Measurements from ENCODE around the gene CACNA1G. TPM values are rescaled to one million over a fixed set of nuclear protein-coding genes. Genes with fewer than 3 reads are reported as not detected.

Gene CACNA1G
- total RNA-seq, 1 donor from 2014 or later, result 1.6 TPM

GRCh38 chr17:50618300-50618699 is 57.8 kb downstream of the CACNA1G start:
- no peaks in the 10 kb centered on the region for H3K36me3 Mint-ChIP-seq

GRCh38 chr17:50618941-50619340 is 58.4 kb downstream of the CACNA1G start:
- DNase-seq (ENCODE audit: low spot score), result no peak
- Mint-ChIP-seq H3K4me3 (peak overlapping the region; percentile 8), H3K9me3 (no peaks in the 10 kb centered on the region), H3K36me3 (no peaks in the 10 kb centered on the region), H3K27ac (no peak overlapping the region), H3K4me1 (peaks cover 42% of the 10 kb centered on the region), H3K27me3 (ENCODE audit: insufficient read depth, low read depth) (peaks cover 7% of the 10 kb centered on the region)
- Histone ChIP-seq H3F3A (ENCODE audit: low read depth) (peaks cover 24% of the 10 kb centered on the region), H3K9me3 (ENCODE audit: low read depth) (no peaks in the 10 kb centered on the region), H3K9ac (no peak overlapping the region), H3K27ac (no peak overlapping the region), H3K36me3 (no peaks in the 10 kb centered on the region), H4K20me1 (ENCODE audit: low read depth) (peaks cover 6% of the 10 kb centered on the region), H3K79me2 (ENCODE audit: low read depth) (no peaks in the 10 kb centered on the region), H3K4me2 (no peak overlapping the region), H3K4me3 (no peak overlapping the region), H2AFZ (replicated peaks) (no peak overlapping the region), H3K4me1 (peaks cover 45% of the 10 kb centered on the region), H3K27me3 (no peaks in the 10 kb centered on the region)
- TF ChIP-seq CTCF (IDR thresholded peaks at IDR 0.05), result no peak
- no peak for TF ChIP-seq EZH2 (IDR thresholded peaks at IDR 0.05)
- no peak for TF ChIP-seq EZH2phosphoT487 (IDR thresholded peaks at IDR 0.05)

More at GRCh38 chr17:50618300-50618699, 57.8 kb downstream of the CACNA1G start:
- no peaks in the 10 kb centered on the region for H3K79me2 ChIP-seq (ENCODE audit: low read depth)
- H3K9me3 ChIP-seq (ENCODE audit: low read depth), result no peaks in the 10 kb centered on the region
- no peaks in the 10 kb centered on the region for H4K20me1 ChIP-seq (ENCODE audit: low read depth)
- Mint-ChIP-seq H3K9me3 (no peaks in the 10 kb centered on the region), H3K27ac (no peak overlapping the region), H3K4me3 (no peak overlapping the region), H3K27me3 (ENCODE audit: insufficient read depth, low read depth) (peaks cover 7% of the 10 kb centered on the region), H3K4me1 (peaks cover 39% of the 10 kb centered on the region)
- H3K9ac ChIP-seq, result no peak overlapping the region
- no peak overlapping the region for H2AFZ ChIP-seq (replicated peaks)
- no peaks in the 10 kb centered on the region for H3K27me3 ChIP-seq
- no peak overlapping the region for H3K4me2 ChIP-seq
- peaks cover 20% of the 10 kb centered on the region for H3F3A ChIP-seq (ENCODE audit: low read depth)
- no peak overlapping the region for H3K27ac ChIP-seq
- no peak for TF ChIP-seq EZH2 (IDR thresholded peaks at IDR 0.05)
- TF ChIP-seq CTCF (IDR thresholded peaks at IDR 0.05), result no peak
- TF ChIP-seq EZH2phosphoT487 (IDR thresholded peaks at IDR 0.05), result no peak
- H3K36me3 ChIP-seq, result no peaks in the 10 kb centered on the region
- H3K4me1 ChIP-seq, result peaks cover 39% of the 10 kb centered on the region
- H3K4me3 ChIP-seq, result no peak overlapping the region
- DNase-seq (ENCODE audit: low spot score), result no peak

GRCh38 chr17:50619489-50619888 is 59.0 kb downstream of the CACNA1G start:
- peaks cover 51% of the 10 kb centered on the region for H3K4me1 ChIP-seq
- Mint-ChIP-seq H3K27me3 (ENCODE audit: insufficient read depth, low read depth) (peaks cover 7% of the 10 kb centered on the region), H3K4me3 (no peak overlapping the region), H3K9me3 (no peaks in the 10 kb centered on the region), H3K36me3 (no peaks in the 10 kb centered on the region), H3K4me1 (peaks cover 39% of the 10 kb centered on the region), H3K27ac (no peak overlapping the region)
- TF ChIP-seq EZH2phosphoT487 (IDR thresholded peaks at IDR 0.05) (no peak), CTCF (IDR thresholded peaks at IDR 0.05) (no peak), EZH2 (IDR thresholded peaks at IDR 0.05) (no peak)
- no peak for DNase-seq (ENCODE audit: low spot score)
- H3K4me2 ChIP-seq, result no peak overlapping the region
- H4K20me1 ChIP-seq (ENCODE audit: low read depth), result peaks cover 8% of the 10 kb centered on the region
- no peaks in the 10 kb centered on the region for H3K36me3 ChIP-seq
- no peaks in the 10 kb centered on the region for H3K79me2 ChIP-seq (ENCODE audit: low read depth)
- no peaks in the 10 kb centered on the region for H3K27me3 ChIP-seq
- peaks cover 28% of the 10 kb centered on the region for H3F3A ChIP-seq (ENCODE audit: low read depth)
- H3K27ac ChIP-seq, result no peak overlapping the region
- no peak overlapping the region for H3K9ac ChIP-seq
- no peaks in the 10 kb centered on the region for H3K9me3 ChIP-seq (ENCODE audit: low read depth)
- no peak overlapping the region for H3K4me3 ChIP-seq
- no peak overlapping the region for H2AFZ ChIP-seq (replicated peaks)
